CD14-positive monocyte (primary cell): ENCODE data around the gene HSD17B8. TPM values are rescaled to one million over a fixed set of nuclear protein-coding genes. Genes with fewer than 3 reads are reported as not detected.

Experiments
- DNase-seq, 3 donors: peaks; one replicate each; pipeline ENCODE4 v3.0.0-alpha.2; 2011 to 2022
- H2AFZ ChIP-seq: 2 replicates; pipeline ENCODE4 v1.6.0; 2012; ENCODE audit warnings: mild to moderate bottlenecking, low read depth, low read length, inconsistent platforms; ENCODE audit not compliant: insufficient read depth, poor library complexity, severe bottlenecking
- H3K27ac ChIP-seq, 2 donors: 1 replicate in 1 of 2; 2 replicates in 1 of 2; pipeline ENCODE4 v1.5.1; 2012 to 2013; ENCODE audit warnings: low read length in 2 of 2, control low read depth in 1 of 2, inconsistent platforms in 1 of 2, low read depth in 1 of 2, mild to moderate bottlenecking in 1 of 2
- H3K27me3 ChIP-seq, 2 donors: one replicate each; pipeline versions ENCODE4 v1.6.0 to v1.6.1; 2011 to 2013; ENCODE audit warnings: low read length in 2 of 2; ENCODE audit not compliant: control insufficient read depth in 2 of 2, insufficient read depth in 2 of 2
- H3K36me3 ChIP-seq, 2 donors: replicated peaks in 1 of 2; 1 replicate in 1 of 2; 2 replicates in 1 of 2; pipeline versions ENCODE4 v1.5.1 to v1.6.1; 2012 to 2013; ENCODE audit warnings: low read length in 2 of 2, control low read depth in 1 of 2, inconsistent platforms in 1 of 2, mild to moderate bottlenecking in 1 of 2; ENCODE audit not compliant: insufficient read depth in 2 of 2, control insufficient read depth in 1 of 2
- H3K4me1 ChIP-seq, 2 donors: 1 replicate in 1 of 2; 2 replicates in 1 of 2; pipeline versions ENCODE4 v1.5.1 to v1.6.1; 2012 to 2013; ENCODE audit warnings: low read length in 2 of 2, control low read depth in 1 of 2, inconsistent platforms in 1 of 2, mild to moderate bottlenecking in 1 of 2, moderate library complexity in 1 of 2; ENCODE audit not compliant: insufficient read depth in 2 of 2, control insufficient read depth in 1 of 2
- H3K4me2 ChIP-seq: replicated peaks from 2 replicates; pipeline ENCODE3; 2012; ENCODE audit warnings: low read length, moderate library complexity, mild to moderate bottlenecking; ENCODE audit not compliant: poor library complexity, severe bottlenecking; ENCODE audit errors: extremely low read depth
- H3K4me3 ChIP-seq, 3 experiments: fragments of 200-600 bp in 1 of 3; sonication (generic) in 1 of 3; replicated peaks in 1 of 3; 1 replicate in 2 of 3; 2 replicates in 1 of 3; pipeline ENCODE4 v1.5.1; 2011 to 2013; ENCODE audit warnings: low read length in 3 of 3, mild to moderate bottlenecking in 3 of 3, control low read depth in 2 of 3, low read depth in 2 of 3, inconsistent platforms in 1 of 3, moderate library complexity in 1 of 3
- H3K79me2 ChIP-seq: 2 replicates; pipeline ENCODE4 v1.6.0; 2012; ENCODE audit warnings: mild to moderate bottlenecking, control low read depth, inconsistent platforms, low read length, moderate library complexity; ENCODE audit not compliant: insufficient read depth
- H3K9ac ChIP-seq: 2 replicates; pipeline ENCODE4 v1.6.0; 2017; ENCODE audit warnings: low read length, mild to moderate bottlenecking; ENCODE audit not compliant: insufficient read depth, poor library complexity, severe bottlenecking
- H3K9me3 ChIP-seq, 2 donors: replicated peaks in 1 of 2; 1 replicate in 1 of 2; 2 replicates in 1 of 2; pipeline versions ENCODE4 v1.5.1 to v1.6.1; 2012 to 2013; ENCODE audit warnings: low read length in 2 of 2, control low read depth in 1 of 2; ENCODE audit not compliant: control insufficient read depth in 1 of 2, insufficient read depth in 1 of 2
- H4K20me1 ChIP-seq: 2 replicates; pipeline ENCODE4 v1.6.0; 2012; ENCODE audit warnings: mild to moderate bottlenecking, low read length, control low read depth, moderate library complexity; ENCODE audit not compliant: insufficient read depth
- H3K27ac Mint-ChIP-seq, 7 donors: one replicate each; pipeline ENCODE4 v1.8.0; 2020; ENCODE audit warnings: mild to moderate bottlenecking in 7 of 7, mixed read lengths in 7 of 7, moderate library complexity in 6 of 7, inconsistent platforms in 2 of 7
- H3K27me3 Mint-ChIP-seq, 3 donors: one replicate each; pipeline ENCODE4 v1.8.0; 2021 to 2022; ENCODE audit warnings: low read depth in 3 of 3, mild to moderate bottlenecking in 3 of 3, mixed read lengths in 3 of 3, moderate library complexity in 3 of 3, inconsistent platforms in 1 of 3
- H3K36me3 Mint-ChIP-seq, 2 donors: one replicate each; pipeline ENCODE4 v1.8.0; 2020; ENCODE audit warnings: mixed read lengths in 2 of 2, inconsistent platforms in 1 of 2, mild to moderate bottlenecking in 1 of 2
- H3K4me1 Mint-ChIP-seq: one replicate; pipeline ENCODE4 v1.8.0; 2020; ENCODE audit warnings: mild to moderate bottlenecking, mixed read lengths
- H3K4me3 Mint-ChIP-seq, 2 donors: one replicate each; pipeline ENCODE4 v1.8.0; 2020; ENCODE audit warnings: mild to moderate bottlenecking in 2 of 2, mixed read lengths in 2 of 2, moderate library complexity in 1 of 2
- H3K9me3 Mint-ChIP-seq, 7 donors: one replicate each; pipeline ENCODE4 v1.8.0; 2020 to 2022; ENCODE audit warnings: mixed read lengths in 7 of 7, mild to moderate bottlenecking in 6 of 7, moderate library complexity in 6 of 7, inconsistent platforms in 2 of 7
- WGBS: methylation state at CpG from one replicate; pipeline ENCODE4 v1.1.5; 2013; ENCODE audit warnings: missing lambda C conversion rate; ENCODE audit not compliant: insufficient coverage; 5-methylcytosine and 5-hydroxymethylcytosine counted together
- intact Hi-C, 2 donors: fragments of 100-400 bp; cut with micrococcal nuclease; formaldehyde crosslinking; loops; one replicate each; pipeline versions ENCODE4 v1.15.0 to v1.15.1; 2023
- polyA plus RNA-seq, 3 donors: library from polyadenylated mRNA; depleted of rRNA in 1 of 3; unstranded in 2 of 3; stranded (reverse) in 1 of 3; fragments of 300-500 nt in 2 of 3; fragments of >200 nt in 1 of 3; fragmentation: Illumina TruSeq in 2 of 3; gene quantifications; 1 replicate in 2 of 3; 2 replicates in 1 of 3; pipeline ENCODE4 v1.2.3, GENCODE V29; 2012 to 2021
- TF ChIP-seq, protein P1 (sequence below): fragments of 200-600 bp; IDR thresholded peaks from one replicate; pipeline ENCODE4 v1.8.0; 2022; ENCODE audit warnings: antibody characterized with exemption, mild to moderate bottlenecking

Gene HSD17B8
- polyA plus RNA-seq, 3 donors, result 3.8 to 10.6 (median 4.7) TPM

DNA sequence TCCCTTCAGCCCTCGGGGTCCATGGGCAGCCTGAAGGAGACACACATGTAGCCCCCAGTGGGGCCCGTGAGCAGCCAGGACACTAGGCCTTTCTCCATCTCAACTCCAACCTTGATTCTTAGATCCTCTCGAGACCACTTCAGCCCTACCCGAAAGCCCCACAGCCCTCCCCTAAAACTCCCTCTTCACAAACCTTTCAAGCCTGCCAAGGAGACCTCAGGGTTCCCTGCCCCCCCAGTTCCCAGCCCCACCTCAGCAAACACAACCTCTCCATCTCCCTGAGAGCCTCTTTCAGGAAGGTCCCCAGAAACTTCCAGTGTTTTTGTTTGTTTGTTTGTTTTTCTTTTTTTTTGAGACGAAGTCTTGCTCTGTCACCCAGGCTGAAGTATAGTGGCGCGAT is 23.3 kb upstream of the HSD17B8 start:
- TF ChIP-seq, protein P1, sequence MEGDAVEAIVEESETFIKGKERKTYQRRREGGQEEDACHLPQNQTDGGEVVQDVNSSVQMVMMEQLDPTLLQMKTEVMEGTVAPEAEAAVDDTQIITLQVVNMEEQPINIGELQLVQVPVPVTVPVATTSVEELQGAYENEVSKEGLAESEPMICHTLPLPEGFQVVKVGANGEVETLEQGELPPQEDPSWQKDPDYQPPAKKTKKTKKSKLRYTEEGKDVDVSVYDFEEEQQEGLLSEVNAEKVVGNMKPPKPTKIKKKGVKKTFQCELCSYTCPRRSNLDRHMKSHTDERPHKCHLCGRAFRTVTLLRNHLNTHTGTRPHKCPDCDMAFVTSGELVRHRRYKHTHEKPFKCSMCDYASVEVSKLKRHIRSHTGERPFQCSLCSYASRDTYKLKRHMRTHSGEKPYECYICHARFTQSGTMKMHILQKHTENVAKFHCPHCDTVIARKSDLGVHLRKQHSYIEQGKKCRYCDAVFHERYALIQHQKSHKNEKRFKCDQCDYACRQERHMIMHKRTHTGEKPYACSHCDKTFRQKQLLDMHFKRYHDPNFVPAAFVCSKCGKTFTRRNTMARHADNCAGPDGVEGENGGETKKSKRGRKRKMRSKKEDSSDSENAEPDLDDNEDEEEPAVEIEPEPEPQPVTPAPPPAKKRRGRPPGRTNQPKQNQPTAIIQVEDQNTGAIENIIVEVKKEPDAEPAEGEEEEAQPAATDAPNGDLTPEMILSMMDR, result no peak
- no peak overlapping the region for H3K4me2 ChIP-seq
- H3K9ac ChIP-seq, result no peak overlapping the region
- Mint-ChIP-seq H3K9me3 (peaks cover 14 to 24% (median 20%) of the 10 kb centered on the region in 7 donors), H3K4me3 (no peak overlapping the region), H3K27me3 (peaks cover 6 to 23% (median 10%) of the 10 kb centered on the region in 3 donors), H3K27ac (no peak overlapping the region), H3K36me3 (peaks cover 12 to 13% of the 10 kb centered on the region in 2 donors), H3K4me1 (peaks cover 8% of the 10 kb centered on the region)
- no peak for DNase-seq
- no peak overlapping the region for H3K27ac ChIP-seq
- peaks cover 0 to 2% of the 10 kb centered on the region in 2 donors for H3K27me3 ChIP-seq
- intact Hi-C loops, result no loop called here
- no peaks in the 10 kb centered on the region for H3K79me2 ChIP-seq
- no peak overlapping the region for H3K4me3 ChIP-seq
- no peaks in the 10 kb centered on the region for H3K36me3 ChIP-seq
- 93% methylated on average over 4 of the region's 7 CpGs for WGBS
- no peak overlapping the region for H2AFZ ChIP-seq
- no peaks in the 10 kb centered on the region for H4K20me1 ChIP-seq
- H3K9me3 ChIP-seq, result peaks cover 7% of the 10 kb centered on the region in 2 donors
- peaks cover 0 to 6% of the 10 kb centered on the region in 2 donors for H3K4me1 ChIP-seq

DNA sequence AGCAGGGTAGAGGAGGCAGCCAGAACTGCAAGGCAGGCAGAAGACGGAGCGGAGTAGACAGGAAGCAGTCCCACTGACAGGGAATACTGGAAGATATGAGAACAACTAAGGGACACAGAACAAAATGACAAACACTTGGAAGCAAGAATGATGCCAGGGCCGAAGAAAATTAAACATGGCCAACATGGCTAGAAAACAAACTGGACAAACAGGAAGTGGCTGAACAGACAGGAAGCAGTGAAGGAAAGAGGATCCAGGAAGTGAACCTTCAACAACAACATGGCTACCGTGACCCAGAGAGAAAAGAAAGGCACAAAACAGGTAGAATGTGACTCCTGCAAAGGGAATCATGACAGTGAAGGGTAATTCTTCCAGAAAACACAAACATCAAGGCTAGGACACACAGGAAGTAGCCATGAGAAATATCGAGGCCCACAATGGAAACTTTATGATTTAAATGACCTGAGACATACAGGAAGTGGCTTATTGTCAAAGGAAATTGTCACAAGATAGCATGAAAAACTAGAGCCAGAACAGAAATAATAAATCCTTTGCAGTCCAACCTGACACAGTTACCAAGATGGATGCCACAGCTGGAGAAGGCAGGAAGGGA is 21.3 kb upstream of the HSD17B8 start:
- Histone ChIP-seq H3K4me1 (peaks cover 0 to 6% of the 10 kb centered on the region in 2 donors), H3K27me3 (peaks cover 0 to 10% of the 10 kb centered on the region in 2 donors), H4K20me1 (no peaks in the 10 kb centered on the region), H3K27ac (peak overlapping the region in 1 of 2 donors; percentile 17), H3K79me2 (no peaks in the 10 kb centered on the region), H2AFZ (peak overlapping the region; percentile 75), H3K9ac (no peak overlapping the region), H3K4me3 (peak overlapping the region in 2 of 3 experiments; percentile 26 to 57), H3K9me3 (peaks cover 7% of the 10 kb centered on the region in 2 donors), H3K36me3 (no peaks in the 10 kb centered on the region), H3K4me2 (peak overlapping the region; percentile 40)
- Mint-ChIP-seq H3K27ac (peak overlapping the region in 6 of 7 donors; percentile 21 to 70 (median 52)), H3K9me3 (peaks cover 14 to 25% (median 19%) of the 10 kb centered on the region in 7 donors), H3K36me3 (peaks cover 12 to 13% of the 10 kb centered on the region in 2 donors), H3K4me3 (peak overlapping the region; percentile 65 to 87), H3K27me3 (peaks cover 16 to 36% (median 17%) of the 10 kb centered on the region in 3 donors), H3K4me1 (peaks cover 8% of the 10 kb centered on the region)
- intact Hi-C loops, result no loop called here
- TF ChIP-seq, protein P1, result no peak
- WGBS, result no CpG with 5 or more reads among the region's 5 CpGs
- peak in 2 of 3 donors; percentile 35 to 44 for DNase-seq
